ENCODE measurements around the gene COL4A5. TPM values are rescaled to one million over a fixed set of nuclear protein-coding genes. Genes with fewer than 3 reads are reported as not detected.

COL4A5 gene
- total RNA-seq, 1 experiment from 2014 or later: 8.3 TPM

- H3K27ac ChIP-seq (ENCODE audit: low read length): no peak overlapping the region
- POLR2A ChIA-PET: no interaction called here
- no peak for ATAC-seq
These were observed 265.2 kb downstream of the COL4A5 start for GRCh38 chrX:108704839-108705238.

GRCh38 chrX:108712886-108713285, 273.2 kb downstream of the COL4A5 start:
- in situ Hi-C loops (cut with HindIII; ENCODE audit: low pct_unique_long_range_greater_than_20kb, low sequenced_read_pairs) (no loop called here), intact Hi-C loops (cut with micrococcal nuclease; ENCODE audit: unreplicated experiment) (no loop called here)
- no peak for DNase-seq (ENCODE audit: low read depth, low spot score)
- Histone ChIP-seq H3K27ac (ENCODE audit: low read length) (no peak overlapping the region), H3K4me3 (ENCODE audit: low read depth in 2 of 2, low read length in 2 of 2) (no peak overlapping the region), H3K36me3 (ENCODE audit: control insufficient read depth, insufficient read depth, low read length) (no peaks in the 10 kb centered on the region), H3K4me1 (ENCODE audit: control insufficient read depth, insufficient read depth, low read length) (no peaks in the 10 kb centered on the region), H3K9me3 (ENCODE audit: control insufficient read depth, insufficient read depth, low read depth, low read length) (no peaks in the 10 kb centered on the region), H3K27me3 (ENCODE audit: control insufficient read depth, insufficient read depth, low read length) (no peaks in the 10 kb centered on the region)
- no TSS peak for BruUV-seq (replicated peaks)
- ChIA-PET POLR2A (no interaction called here), CTCF (no interaction called here)
- TF ChIP-seq CTCF (IDR thresholded peaks at IDR 0.05): 0 out of 2 replicates have a peak, but pooled peaks have one; percentile 4
- no peak for TF ChIP-seq SIN3A (IDR thresholded peaks at IDR 0.05; ENCODE audit: borderline replicate concordance, insufficient read depth, low read depth, low read length)
- no peak for TF ChIP-seq TCF7L2 (IDR thresholded peaks at IDR 0.05; ENCODE audit: low read depth, low read length)
- ATAC-seq: no peak

More at GRCh38 chrX:108704839-108705238, 265.2 kb downstream of the COL4A5 start:
- H3K36me3 ChIP-seq (ENCODE audit: control insufficient read depth, insufficient read depth, low read length): no peaks in the 10 kb centered on the region
- in situ Hi-C loops (cut with HindIII; ENCODE audit: low pct_unique_long_range_greater_than_20kb, low sequenced_read_pairs): no loop called here
- TF ChIP-seq CTCF (IDR thresholded peaks at IDR 0.05) (no peak), POLR2AphosphoS5 (IDR thresholded peaks at IDR 0.05; ENCODE audit: low read depth, low read length) (no peak), SIN3A (IDR thresholded peaks at IDR 0.05; ENCODE audit: borderline replicate concordance, insufficient read depth, low read depth, low read length) (no peak), REST (IDR thresholded peaks at IDR 0.05; ENCODE audit: insufficient read depth in 1 of 2, low read depth in 2 of 2, low read length in 1 of 2) (no peak), TCF7L2 (IDR thresholded peaks at IDR 0.05; ENCODE audit: low read depth, low read length) (no peak)
- CTCF ChIA-PET: no interaction called here
- intact Hi-C loops (cut with micrococcal nuclease; ENCODE audit: unreplicated experiment): no loop called here
- BruUV-seq (replicated peaks): no TSS peak
- no peak overlapping the region for H3K4me3 ChIP-seq (ENCODE audit: low read depth in 2 of 2, low read length in 2 of 2)
- peaks cover 2% of the 10 kb centered on the region; the same call in 1 of the 2 replicates for H3K27me3 ChIP-seq (ENCODE audit: control insufficient read depth, insufficient read depth, low read length)
- no peaks in the 10 kb centered on the region for H3K9me3 ChIP-seq (ENCODE audit: control insufficient read depth, insufficient read depth, low read depth, low read length)
- H3K4me1 ChIP-seq (ENCODE audit: control insufficient read depth, insufficient read depth, low read length): no peaks in the 10 kb centered on the region
- no peak for DNase-seq (ENCODE audit: low read depth, low spot score)
